ENCODE data around the gene CSRP1. TPM values are rescaled to one million over a fixed set of nuclear protein-coding genes. Genes with fewer than 3 reads are reported as not detected.

The CSRP1 gene
- total RNA-seq (100 to 1,000 TPM; 223 to 278 TPM), polyA plus RNA-seq (100 to 1,000 TPM; 143 to 230 TPM)
- long read RNA-seq, donor 1, full-length matches to known transcripts = 106 of 133 reads
- long read RNA-seq, donor 1, partial matches to known transcripts = 27 of 133 reads
- long read RNA-seq, donor 1, other reads (novel, unspliced or antisense) = 0 of 133 reads
- long read RNA-seq, donor 2, full-length matches to known transcripts = 40 of 40 reads
- long read RNA-seq, donor 2, partial matches to known transcripts = 0 of 40 reads
- long read RNA-seq, donor 2, other reads (novel, unspliced or antisense) = 0 of 40 reads
- long read RNA-seq, donor 3, full-length matches to known transcripts = 49 of 61 reads
- long read RNA-seq, donor 3, partial matches to known transcripts = 12 of 61 reads
- long read RNA-seq, donor 3, other reads (novel, unspliced or antisense) = 0 of 61 reads
- long read RNA-seq, donor 4, full-length matches to known transcripts = 54 of 70 reads
- long read RNA-seq, donor 4, partial matches to known transcripts = 16 of 70 reads
- long read RNA-seq, donor 4, other reads (novel, unspliced or antisense) = 0 of 70 reads
- long read RNA-seq, donor 5, full-length matches to known transcripts = 111 of 128 reads
- long read RNA-seq, donor 5, partial matches to known transcripts = 17 of 128 reads
- long read RNA-seq, donor 5, other reads (novel, unspliced or antisense) = 0 of 128 reads

DNA sequence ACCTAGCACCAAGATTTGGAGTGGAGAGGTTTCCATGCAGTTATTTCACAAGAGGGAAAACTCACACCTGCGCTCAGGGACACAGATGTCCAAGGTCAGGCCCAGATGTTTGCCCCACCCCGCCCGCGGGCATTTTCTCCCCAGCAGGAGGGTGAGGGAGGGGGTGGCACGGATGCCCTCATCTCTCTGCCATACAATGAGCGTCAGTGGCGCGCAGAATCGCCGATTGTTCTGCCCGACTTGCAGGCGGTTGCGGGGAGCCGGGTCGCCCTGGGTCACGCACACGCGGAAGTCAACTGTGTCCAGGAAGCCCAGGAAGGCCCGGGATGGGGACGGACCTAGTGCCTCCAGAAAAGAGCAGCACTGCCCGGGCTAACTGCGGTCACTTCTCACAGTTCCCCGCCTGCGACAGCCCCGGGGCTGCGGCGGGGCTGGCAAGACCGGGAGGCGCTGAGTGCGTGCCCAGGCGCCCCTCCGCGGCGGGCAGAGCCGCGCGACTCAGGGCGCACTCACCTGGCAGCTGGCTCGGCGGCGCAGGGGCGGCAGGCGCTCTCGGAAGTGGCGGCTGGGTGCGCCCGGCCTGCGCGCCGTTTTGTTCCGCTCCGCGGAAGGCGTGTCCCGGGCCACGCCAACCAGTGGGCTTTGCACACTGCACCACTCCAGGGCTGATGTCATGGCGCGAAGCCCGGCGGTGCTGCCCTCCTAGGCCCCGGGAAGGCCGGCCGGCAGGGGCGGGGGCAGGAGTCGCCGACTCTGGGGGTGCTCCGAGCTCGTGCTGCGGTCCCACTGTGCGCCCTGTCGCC, at the start of gene CSRP1:
CSRP1 (minus strand) TSS at position 567 of the 803 bp plus-strand sequence. CDS start 10,820 bp downstream, outside the sequence.
- ATAC-seq (ENCODE audit: insufficient read depth, low FRiP score) (peak; percentile 88), DNase-seq (peak; percentile 85 to 94 (median 90))
- no peaks in the 10 kb centered on the region for H3K27me3 ChIP-seq (ENCODE audit: control insufficient read depth in 3 of 3, insufficient read depth in 3 of 3, low read length in 2 of 3)

DNA sequence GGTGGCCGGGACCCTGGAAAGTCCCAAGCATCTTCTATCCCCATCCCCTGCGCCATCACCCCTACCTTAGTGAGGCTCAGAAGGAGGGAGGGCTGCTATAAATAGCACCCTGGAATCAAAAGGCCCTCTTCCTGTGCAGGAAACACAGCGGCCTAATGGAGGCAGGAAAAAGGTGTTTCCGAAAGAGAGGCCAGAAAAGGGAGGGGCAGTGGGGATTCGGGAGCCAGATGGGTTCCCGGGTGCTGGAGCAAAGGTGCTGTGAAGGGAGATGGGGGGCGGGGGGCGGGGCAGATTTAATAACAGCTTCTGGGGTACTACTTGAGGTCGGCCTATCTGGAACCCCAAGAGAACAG, 48.6 kb upstream of the CSRP1 start:
- no peak overlapping the region for H3K4me3 ChIP-seq
- no peak overlapping the region for H3K9ac ChIP-seq (ENCODE audit: insufficient read depth in 1 of 2, low read length in 2 of 2)
- peak overlapping the region; percentile 36 to 40 for H3K27ac ChIP-seq (ENCODE audit: low read depth in 1 of 2, low read length in 1 of 2)
- H3K4me1 ChIP-seq (ENCODE audit: control insufficient read depth in 5 of 5, insufficient read depth in 5 of 5, low read length in 5 of 5) = peaks cover 0 to 29% (median 5%) of the 10 kb centered on the region in 5 donors
- WGBS, 2 donors = 23 to 52% methylated on average over 9 of the region's 9 CpGs
- no peak for ATAC-seq (ENCODE audit: insufficient read depth, low FRiP score)
- DNase-seq = peak in 2 of 3 donors; percentile 11 to 54
- TF ChIP-seq, protein P1, sequence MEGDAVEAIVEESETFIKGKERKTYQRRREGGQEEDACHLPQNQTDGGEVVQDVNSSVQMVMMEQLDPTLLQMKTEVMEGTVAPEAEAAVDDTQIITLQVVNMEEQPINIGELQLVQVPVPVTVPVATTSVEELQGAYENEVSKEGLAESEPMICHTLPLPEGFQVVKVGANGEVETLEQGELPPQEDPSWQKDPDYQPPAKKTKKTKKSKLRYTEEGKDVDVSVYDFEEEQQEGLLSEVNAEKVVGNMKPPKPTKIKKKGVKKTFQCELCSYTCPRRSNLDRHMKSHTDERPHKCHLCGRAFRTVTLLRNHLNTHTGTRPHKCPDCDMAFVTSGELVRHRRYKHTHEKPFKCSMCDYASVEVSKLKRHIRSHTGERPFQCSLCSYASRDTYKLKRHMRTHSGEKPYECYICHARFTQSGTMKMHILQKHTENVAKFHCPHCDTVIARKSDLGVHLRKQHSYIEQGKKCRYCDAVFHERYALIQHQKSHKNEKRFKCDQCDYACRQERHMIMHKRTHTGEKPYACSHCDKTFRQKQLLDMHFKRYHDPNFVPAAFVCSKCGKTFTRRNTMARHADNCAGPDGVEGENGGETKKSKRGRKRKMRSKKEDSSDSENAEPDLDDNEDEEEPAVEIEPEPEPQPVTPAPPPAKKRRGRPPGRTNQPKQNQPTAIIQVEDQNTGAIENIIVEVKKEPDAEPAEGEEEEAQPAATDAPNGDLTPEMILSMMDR (IDR thresholded peaks at IDR 0.05; ENCODE audit: control extremely low read depth, extremely low read depth) = no peak
- H3K27me3 ChIP-seq (ENCODE audit: control insufficient read depth in 3 of 3, insufficient read depth in 3 of 3, low read length in 2 of 3) = no peaks in the 10 kb centered on the region
- H3K36me3 ChIP-seq (ENCODE audit: control insufficient read depth in 4 of 4, insufficient read depth in 4 of 4, low read length in 4 of 4) = no peaks in the 10 kb centered on the region
- no peaks in the 10 kb centered on the region for H3K9me3 ChIP-seq (ENCODE audit: control insufficient read depth in 4 of 4, insufficient read depth in 3 of 4, low read length in 3 of 4)

More for the DNA sequence above, at the start of gene CSRP1:
- TF ChIP-seq, protein P1 (IDR thresholded peaks at IDR 0.05; ENCODE audit: control extremely low read depth, extremely low read depth) = no peak
- Histone ChIP-seq H3K27ac (ENCODE audit: low read depth in 1 of 2, low read length in 1 of 2) (peak within 1 kb of the TSS; percentile 89 to 98), H3K9me3 (ENCODE audit: control insufficient read depth in 4 of 4, insufficient read depth in 3 of 4, low read length in 3 of 4) (no peaks in the 10 kb centered on the region), H3K4me3 (peak within 1 kb of the TSS; percentile 69), H3K36me3 (ENCODE audit: control insufficient read depth in 4 of 4, insufficient read depth in 4 of 4, low read length in 4 of 4) (peaks cover 0 to 3% (median under 1%) of the 10 kb centered on the region in 4 donors), H3K9ac (ENCODE audit: insufficient read depth in 1 of 2, low read length in 2 of 2) (peak within 1 kb of the TSS; percentile 76 to 91), H3K4me1 (ENCODE audit: control insufficient read depth in 5 of 5, insufficient read depth in 5 of 5, low read length in 5 of 5) (peaks cover 5 to 62% (median 34%) of the 10 kb centered on the region in 5 donors)
- WGBS, 2 donors = 1% methylated on average over 64 to 71 of the region's 71 CpGs

DNA sequence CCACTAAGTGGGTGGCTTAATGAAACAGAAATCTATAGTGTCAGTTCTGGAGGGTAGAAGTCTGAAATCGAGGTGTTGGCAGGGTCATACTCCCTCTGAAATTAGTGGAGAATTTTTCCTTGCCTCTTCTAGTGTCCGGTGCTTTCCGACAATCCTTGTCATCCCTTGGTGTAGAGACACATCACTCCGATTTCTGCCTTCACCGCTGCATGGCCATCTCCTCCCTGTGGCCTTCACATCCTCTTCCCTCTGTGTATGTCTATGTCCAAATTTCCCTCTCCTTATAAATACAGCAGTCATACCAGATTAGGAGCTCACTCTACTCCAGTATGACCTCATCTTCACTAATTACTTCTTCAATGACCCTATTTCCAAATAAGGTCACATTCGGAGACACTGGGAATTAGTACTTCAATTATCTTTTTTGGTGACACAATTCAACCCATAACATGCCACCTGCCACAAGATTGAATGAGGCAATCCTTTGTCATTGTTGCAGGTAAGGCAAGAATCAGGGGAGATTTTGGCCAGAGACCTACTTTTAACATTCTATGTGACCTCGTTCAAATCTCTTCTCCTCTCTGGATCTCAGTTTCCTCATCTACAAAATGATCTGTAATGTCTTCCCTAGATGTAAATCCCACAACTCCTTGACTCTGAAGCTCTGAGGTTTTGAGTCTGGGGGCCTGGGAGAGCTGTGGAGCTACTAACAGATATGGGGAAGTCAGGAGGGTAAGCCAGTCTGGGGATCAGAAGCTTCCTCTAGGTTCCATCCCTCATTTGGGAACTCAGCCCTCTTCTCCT, 48.1 kb upstream of the CSRP1 start:
- Histone ChIP-seq H3K9ac (ENCODE audit: insufficient read depth in 1 of 2, low read length in 2 of 2) (no peak overlapping the region), H3K27me3 (ENCODE audit: control insufficient read depth in 3 of 3, insufficient read depth in 3 of 3, low read length in 2 of 3) (no peaks in the 10 kb centered on the region), H3K9me3 (ENCODE audit: control insufficient read depth in 4 of 4, insufficient read depth in 3 of 4, low read length in 3 of 4) (no peaks in the 10 kb centered on the region), H3K27ac (ENCODE audit: low read depth in 1 of 2, low read length in 1 of 2) (peak overlapping the region; percentile 40), H3K36me3 (ENCODE audit: control insufficient read depth in 4 of 4, insufficient read depth in 4 of 4, low read length in 4 of 4) (no peaks in the 10 kb centered on the region), H3K4me3 (no peak overlapping the region), H3K4me1 (ENCODE audit: control insufficient read depth in 5 of 5, insufficient read depth in 5 of 5, low read length in 5 of 5) (peaks cover 0 to 27% (median 5%) of the 10 kb centered on the region in 5 donors)
- ATAC-seq (ENCODE audit: insufficient read depth, low FRiP score) (no peak), DNase-seq (no peak)
- TF ChIP-seq, protein P1 (IDR thresholded peaks at IDR 0.05; ENCODE audit: control extremely low read depth, extremely low read depth) = no peak
- WGBS, 2 donors = 79 to 81% methylated on average over 7 of the region's 7 CpGs

Data from lung (tissue), 16 donors.